ENCODE data around the gene MIP.
A peak's percentile ranks its signal among the peaks of the same experiment; 100 is the strongest.
"Not testable (repeated sequence)": the region's sequence is repeated elsewhere in the genome, so short reads cannot be mapped to it uniquely, and the experiment has no call there.

Gene MIP

DNA sequence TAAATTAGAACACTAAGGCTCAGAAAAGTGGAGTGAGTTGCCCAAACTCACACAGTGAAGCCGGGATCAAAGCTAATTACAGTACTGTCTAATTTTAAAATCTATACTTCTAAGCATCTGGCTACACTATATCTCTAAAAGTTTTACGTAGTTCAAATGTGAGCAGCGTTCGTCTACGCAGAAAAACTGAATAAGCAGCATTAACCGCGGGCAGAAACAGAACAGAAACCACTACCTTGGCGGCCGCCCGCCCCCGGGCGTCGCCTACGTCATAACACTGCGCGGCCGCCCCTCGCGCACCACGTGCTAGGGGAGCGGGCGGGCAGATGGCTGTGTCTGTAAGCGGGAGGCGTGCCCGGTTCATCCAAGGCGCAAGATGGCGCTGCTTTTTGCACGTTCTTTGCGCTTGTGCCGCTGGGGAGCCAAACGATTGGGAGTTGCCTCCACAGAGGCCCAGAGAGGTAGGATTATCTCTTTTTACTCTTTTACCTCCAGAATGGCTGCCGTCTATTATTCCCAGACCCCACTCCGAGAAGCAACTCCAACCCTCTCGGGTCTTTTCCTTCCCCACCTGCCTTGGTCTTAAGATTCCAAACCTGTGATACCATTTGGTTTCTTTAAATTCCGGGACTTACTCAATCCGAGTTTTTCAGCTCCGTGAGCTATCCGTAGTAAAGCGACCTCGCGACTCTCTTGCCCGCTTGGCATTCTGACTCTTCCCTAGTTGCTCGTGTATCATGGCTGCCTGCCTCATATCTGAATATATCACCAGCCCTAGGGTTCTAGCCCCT lies 14.0 kb upstream of the MIP start, which contains the start of gene SPRYD4:
SPRYD4 (plus strand) TSS at position 363 of the 791 bp plus-strand sequence; CDS start at position 377, 14 bp downstream.
- peak; percentile 97 for DNase-seq (ENCODE audit: low spot score)

DNA sequence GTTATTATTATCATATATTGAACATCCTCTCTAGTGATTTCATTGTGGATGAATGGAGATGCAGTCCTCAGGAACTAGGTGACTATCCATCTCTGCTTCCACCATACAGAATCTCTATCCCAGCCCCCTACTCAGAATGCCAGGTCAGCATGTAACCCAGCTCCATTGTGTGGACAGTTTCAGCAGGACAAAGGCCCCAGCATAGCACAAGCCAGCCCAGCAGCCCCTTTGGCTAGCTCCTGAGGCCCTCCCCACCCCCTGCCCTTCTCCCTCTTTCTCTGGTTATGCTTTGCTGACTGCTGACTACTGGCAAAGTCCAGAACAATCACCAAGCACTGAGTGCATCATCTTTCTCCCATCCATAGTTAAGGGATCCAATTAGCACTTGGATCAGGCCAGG lies 8.1 kb upstream of the MIP start:
- peak; percentile 73 for DNase-seq (ENCODE audit: low spot score)

DNA sequence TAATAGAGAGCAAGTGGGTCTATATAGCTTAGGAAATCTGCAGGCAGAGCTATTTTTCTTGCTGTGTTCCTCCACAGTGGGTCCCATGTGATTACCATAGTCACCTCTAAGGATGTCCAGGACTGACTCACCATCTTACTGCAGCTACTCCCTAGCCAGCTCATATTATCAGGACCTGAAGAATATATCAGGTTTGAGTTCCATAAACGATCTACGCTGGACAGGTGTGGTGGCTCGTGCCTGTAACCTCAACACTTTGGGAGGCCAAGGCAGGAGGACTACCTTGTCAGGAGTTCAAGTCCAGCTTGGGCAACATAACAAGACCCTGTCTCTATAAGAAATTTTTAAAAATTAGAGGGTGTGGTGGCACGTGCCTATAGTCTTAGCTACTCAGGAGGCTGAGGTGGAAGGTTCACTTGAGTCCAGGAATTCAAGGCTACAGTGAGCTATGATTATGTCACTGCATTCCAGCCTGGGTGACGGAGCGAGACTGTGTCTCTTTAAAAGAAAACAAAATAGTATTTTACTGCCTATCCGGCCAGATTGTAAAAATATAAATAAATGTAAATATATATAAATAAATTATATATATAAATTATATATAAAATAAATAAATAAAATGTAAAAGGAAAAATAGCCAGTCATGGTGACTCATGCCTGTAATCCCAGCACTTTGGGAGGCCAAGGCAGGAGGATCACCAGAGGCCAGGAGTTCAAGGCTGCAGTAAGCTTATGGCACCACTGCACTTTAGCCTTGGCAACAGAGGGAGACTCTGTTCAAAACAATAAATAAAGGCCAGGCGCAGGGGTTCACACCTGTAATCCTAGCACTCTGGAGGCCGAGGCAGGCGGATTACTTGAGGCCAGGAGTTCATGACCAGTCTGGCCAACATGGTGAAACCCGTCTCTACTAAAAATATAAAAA lies 7.0 kb upstream of the MIP start:
- DNase-seq (ENCODE audit: low spot score) = no peak

DNA sequence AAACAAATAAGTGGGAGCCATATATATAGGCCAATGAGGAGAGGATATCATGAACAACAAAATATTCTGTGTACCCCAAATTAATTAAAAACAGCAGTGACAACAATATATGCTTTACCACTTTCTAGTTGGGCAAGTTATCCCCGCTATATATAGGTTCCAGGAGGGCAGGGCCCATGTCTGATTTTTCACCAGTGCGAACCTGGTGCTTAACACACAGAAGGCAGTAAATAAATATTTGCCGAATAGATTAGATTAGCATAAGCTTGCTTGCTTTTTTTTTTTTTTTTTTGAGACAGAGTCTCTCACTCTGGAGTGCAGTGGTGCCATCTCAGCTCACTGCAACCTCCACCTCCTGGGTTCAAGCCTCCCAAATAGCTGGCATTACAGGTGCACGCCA lies 3.4 kb upstream of the MIP start:
- no peak for DNase-seq (ENCODE audit: low spot score)

DNA sequence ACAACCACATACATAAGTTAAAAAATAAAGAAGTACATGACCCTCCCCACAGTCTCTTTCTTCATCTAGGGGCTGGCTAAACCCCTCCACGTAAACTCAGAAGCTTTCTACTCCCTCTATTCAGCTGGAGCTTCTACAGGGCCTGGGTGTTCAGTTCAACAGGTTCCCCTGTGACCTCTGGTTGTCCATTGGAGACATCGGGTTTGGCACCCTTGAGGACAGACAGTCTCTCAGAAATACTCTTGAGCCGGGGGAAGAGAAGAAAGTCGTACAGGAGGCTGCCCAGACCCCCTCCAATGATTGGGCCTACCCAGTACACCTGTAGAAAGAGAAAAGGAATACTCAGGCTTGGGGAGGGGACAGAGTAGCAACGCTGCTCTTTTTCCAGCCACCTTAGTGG lies 3.3 kb downstream of the MIP start:
- DNase-seq (ENCODE audit: low spot score) = no peak

DNA sequence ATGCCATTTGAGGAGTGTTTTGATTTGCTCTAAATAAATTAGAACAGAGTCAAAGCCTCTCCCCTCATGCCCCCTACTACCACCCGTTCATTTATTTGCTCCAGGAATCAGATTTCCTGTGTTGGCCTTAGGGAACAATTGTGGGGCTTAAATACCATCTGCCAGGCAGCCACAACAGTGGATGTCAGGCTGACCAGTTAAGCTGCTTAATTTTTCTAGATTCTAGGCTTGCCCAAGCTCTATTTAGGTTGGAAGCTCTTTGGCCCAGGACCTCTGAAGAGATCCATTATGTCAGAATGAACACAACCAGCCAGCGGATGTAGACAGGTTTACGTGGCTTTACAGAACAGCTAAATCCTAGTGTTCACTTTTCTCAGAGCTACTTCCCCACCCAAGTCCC lies 4.2 kb downstream of the MIP start:
- no peak for DNase-seq (ENCODE audit: low spot score)

DNA sequence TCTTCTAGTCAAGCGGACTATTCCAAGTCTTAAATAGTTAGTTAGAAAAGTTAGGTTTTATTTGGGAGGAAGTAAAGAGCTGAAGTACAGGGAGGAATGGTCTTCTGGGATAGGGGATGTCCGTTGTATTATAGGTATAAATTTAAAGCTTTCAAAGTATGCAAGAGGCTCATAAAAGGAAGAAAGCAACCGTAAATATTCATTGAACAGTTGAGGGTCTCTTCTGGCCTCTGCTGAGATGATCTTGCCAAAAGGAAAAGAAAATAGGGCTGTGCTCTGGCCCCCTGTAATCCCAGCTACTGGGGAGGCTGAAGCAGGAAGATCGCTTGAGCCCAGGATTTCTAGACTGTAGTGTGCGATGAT lies 4.9 kb downstream of the MIP start:
- no peak for DNase-seq (ENCODE audit: low spot score)

DNA sequence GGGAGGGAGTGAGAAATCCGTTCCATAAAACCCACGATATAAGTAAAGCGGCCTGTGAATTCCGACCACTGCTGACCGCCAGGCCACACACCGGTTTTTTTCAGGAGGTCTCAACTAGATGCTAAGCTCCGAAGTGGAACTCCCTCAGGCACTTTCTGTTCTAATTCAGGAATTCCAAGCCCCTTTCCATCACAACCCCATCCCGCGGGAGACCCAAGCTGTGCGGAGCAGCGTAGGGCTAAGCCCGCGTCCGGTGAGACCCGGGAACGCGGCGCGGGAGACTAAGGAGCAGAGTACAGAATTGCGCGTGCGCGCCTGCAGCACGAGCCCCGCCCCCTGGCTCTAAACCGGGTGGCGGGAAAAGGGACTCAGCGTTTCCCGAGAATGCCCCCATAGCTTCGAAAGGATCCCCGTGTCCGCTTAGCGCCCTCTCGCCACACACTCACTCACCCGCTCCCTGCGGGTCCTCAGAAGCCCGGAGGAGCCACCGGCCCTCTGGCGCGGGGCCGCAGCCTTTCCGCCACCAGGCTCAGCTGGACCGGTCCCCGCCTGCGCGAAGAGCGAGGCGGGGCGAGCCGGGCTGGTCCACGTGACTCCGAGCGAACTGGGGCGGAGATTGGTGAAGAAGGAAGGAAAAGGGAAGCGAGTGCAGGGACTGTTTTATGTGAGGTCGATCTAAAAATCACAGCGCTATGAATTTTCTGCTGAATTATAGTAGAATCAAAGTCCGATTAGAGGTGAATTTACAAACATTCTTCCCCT lies 5.4 kb downstream of the MIP start, which contains the start of gene TIMELESS:
TIMELESS (minus strand) TSS at position 567 of the 762 bp plus-strand sequence. CDS start 15,256 bp downstream, outside the sequence.
- peak; percentile 97 for DNase-seq (ENCODE audit: low spot score)

DNA sequence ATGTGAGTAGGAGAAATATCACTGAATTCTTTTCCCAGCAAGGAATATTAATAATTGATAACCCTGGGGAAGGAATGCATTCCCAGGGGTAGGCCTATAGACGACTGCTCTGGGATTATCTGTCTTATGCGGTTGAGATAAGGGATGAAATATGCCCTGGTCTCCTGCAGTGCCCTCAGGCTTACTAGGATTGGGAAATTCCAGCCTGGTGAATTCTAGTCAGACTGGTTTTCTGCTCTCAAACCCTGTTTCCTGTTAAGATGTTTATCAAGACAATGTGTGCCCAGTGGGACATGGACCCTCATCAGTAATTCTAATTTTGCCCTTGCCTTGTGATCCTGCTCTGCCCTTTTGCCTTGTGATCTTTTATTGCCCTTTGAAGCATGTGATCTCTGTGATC lies 11.2 kb downstream of the MIP start:
- DNase-seq (ENCODE audit: low spot score) = not testable (repeated sequence)

DNA sequence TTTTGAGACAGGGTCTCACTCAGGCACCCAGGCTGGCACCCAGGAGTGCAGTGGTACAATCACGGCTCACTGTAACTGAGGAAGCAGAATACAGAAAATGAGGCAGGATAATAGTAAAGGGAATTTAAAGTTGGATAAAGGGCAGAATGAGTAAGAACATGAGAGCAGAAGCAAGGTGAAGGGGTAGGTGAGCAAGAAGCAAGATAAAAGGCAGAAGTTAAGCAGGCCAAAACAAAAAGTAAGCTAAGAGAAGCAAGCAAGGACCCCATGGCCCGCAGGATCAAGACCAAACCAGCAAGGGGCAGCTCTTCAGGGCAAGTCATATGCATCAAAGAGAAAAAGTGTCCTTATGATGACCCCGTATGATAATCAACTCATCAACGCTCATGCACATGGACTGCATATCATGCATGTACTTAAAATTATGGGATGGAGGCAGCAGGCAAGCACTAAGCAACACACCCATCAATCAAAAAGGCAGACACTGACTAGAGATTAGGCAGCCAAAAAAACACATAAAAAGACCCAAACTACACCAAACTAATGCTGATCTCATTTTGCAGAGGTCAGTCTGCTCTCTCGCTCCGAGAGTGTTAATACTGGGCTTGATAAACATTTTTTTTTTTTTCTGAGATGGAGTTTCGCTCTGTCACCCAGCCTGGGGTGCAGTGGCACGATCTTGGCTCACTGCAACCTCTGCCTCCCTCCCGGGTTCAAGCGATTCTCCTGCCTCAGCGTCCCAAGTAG lies 16.9 kb downstream of the MIP start:
- no peak for DNase-seq (ENCODE audit: low spot score)

DNA sequence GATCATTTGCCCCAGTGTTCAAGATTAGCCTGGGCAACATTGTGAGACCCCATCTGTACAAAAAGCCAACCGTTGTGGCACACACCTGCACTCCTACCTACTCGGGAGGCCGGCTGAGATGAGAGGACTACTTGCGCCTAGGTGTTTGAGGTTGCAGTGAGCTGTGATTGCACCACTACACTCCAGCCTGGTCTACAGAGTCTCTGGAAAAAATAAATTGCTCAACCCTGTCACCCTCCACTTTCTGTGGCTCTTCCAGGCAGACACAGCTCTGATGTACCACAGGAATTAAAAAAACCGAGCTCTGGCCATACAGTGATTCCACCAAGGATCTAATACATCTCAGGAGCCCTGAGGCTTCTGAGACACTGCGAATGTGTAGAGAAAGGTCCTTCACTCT lies 19.6 kb downstream of the MIP start:
- no peak for DNase-seq (ENCODE audit: low spot score)

DNA sequence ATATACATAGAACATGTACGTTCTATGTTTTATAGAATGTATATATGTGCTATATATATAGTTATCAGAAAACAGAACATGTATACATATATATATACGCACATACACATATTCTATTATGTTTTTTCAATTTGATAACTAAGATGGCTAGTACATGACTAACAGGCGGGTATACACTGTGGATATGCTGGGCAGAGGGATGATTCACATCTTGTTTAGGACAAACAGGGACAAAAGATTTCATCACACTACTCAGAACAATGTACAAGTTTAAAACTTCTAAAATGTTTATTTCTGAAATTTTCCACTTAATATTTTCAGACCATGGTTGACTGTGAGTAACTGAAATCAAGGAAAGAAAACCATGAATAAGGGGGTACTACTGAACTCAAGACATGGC lies 22.6 kb downstream of the MIP start:
- no peak for DNase-seq (ENCODE audit: low spot score)

DNA sequence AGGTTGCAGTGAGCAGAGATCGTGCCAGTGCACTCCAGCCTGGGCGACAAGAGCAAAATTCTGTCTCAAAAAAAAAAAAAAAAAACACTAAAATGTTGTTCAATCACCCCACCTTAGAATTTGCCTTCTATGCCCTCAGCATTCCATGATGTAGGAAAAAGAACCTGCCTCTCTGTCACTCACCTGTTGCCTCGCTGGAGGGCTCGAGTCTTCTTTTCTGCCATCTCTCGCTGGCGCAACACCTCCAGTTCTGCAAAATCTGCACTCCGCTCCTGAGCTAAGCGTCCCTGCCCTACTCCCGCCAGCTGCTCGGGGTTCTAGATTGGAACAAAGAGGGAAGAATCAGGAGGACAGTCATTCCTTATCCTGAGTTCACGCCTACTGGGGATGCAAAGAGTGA lies 23.2 kb downstream of the MIP start:
- no peak for DNase-seq (ENCODE audit: low spot score)

DNA sequence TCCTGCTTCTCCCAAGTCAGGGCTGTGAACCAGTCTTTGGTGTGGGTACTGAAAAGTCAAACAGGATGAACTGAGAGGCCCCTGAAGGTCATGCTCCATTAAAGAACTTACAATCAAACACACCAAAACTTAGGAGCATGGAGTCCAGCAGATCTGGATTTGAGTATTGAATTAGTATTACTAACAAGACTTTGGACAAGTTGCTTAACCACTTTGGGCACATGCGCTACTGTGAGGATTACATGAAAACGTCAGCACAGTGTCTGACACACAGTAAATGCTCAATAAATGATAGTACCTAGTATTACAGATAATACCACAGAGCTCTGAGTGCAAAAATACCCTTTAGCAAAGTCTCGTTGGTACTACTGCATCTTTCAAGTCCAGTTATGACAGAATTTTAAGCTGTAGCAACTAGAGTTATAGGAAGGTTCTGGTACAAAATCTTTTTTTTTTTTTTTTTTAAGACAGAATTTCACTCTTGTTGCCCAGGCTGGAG lies 28.5 kb downstream of the MIP start:
- DNase-seq (ENCODE audit: low spot score) = no peak

DNA sequence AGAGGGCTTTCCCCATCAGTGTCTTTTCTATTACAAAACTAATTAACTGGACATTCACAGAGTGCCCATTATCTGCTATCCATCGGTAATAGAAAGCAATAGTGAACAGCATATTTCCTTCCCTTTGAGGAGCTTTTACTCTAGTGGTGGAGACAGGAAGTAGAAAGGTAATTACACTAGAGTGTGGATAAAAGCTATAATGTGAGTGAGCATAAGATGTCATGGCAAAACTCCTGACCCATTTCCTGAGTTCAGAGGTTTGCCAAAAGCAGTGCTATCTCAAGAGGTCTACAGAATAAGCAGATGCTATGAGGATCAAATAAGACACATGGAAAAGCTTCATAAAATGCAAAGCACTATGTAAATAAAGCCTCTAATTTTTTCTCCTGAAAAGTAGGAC lies 29.3 kb downstream of the MIP start:
- no peak for DNase-seq (ENCODE audit: low spot score)

DNA sequence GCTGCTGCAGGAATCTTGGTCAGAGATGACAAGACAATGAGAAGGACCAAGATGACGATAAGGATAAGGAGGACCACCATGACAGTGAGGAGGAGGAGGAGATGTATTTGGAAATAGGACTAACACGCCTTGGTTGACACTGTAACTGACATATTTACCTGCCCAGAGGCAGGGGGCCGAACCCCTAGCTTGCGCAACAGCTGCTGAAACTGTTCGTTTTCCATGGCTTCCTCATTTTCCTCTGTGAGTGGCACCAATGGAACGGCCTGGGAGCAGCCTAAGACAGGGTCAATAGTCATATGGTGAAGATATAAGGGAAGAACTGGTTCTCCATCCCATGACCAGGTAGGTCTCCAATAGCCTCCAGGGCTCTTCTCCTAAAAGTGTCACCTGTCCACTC lies 34.0 kb downstream of the MIP start:
- no peak for DNase-seq (ENCODE audit: low spot score)

DNA sequence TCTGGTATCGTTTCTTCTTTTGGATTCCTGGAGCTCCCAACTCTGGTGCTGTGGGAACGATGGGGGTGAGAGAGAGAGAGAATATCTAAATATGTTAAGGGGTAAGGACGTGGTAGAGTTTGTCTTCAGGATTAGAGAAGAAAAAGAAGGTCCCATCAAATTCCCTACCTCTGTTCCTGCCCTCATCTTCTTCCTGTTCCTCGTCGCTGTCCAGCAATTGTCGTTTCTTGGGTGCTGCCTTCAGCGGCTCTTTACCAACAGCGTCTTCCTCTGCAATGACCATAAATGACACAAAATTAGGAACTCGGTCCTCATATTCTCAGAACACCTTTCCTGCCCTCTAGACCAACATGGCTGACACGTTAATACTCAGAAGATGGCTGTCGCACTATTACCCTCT lies 36.7 kb downstream of the MIP start:
- no peak for DNase-seq (ENCODE audit: low spot score)

DNA sequence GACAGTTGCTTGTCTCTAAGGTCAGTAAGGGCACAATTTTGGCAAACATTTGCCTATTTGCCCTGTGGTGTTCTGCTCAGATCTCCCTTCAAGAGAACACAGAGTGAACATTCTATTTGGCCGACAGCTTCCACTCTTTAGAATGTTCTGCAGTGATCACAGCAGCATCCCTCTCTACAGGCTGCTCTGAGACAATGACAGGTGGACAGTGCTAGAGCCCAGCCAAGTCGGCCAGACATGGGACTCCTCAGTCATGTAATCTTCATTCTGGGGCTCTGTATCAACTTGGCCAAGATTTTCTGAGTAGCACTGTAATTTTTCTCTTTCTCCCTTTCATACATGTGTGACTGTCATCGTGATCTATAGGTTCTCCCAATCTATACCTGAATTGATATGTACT lies 40.1 kb downstream of the MIP start:
- no peak for DNase-seq (ENCODE audit: low spot score)

DNA sequence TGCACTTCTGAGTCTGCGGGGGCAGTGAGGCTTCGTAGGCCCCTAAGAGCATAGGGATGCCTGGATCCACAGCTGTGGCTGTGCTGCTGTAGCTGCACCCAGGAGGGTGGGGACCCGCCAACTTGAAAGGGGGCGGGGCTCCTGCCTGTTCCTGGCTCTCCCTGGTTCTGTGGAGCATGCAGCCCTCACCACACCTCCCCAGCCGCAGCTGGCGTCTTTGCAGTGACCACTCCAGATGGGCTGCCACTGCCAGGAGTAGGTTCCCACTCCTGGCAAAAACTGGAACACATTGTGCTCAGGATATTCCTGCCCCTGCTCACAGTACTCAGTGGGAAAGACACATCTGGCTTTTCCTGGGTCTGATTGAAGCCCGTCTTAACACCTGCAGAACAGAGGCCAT lies 41.1 kb downstream of the MIP start:
- DNase-seq (ENCODE audit: low spot score) = no peak

DNA sequence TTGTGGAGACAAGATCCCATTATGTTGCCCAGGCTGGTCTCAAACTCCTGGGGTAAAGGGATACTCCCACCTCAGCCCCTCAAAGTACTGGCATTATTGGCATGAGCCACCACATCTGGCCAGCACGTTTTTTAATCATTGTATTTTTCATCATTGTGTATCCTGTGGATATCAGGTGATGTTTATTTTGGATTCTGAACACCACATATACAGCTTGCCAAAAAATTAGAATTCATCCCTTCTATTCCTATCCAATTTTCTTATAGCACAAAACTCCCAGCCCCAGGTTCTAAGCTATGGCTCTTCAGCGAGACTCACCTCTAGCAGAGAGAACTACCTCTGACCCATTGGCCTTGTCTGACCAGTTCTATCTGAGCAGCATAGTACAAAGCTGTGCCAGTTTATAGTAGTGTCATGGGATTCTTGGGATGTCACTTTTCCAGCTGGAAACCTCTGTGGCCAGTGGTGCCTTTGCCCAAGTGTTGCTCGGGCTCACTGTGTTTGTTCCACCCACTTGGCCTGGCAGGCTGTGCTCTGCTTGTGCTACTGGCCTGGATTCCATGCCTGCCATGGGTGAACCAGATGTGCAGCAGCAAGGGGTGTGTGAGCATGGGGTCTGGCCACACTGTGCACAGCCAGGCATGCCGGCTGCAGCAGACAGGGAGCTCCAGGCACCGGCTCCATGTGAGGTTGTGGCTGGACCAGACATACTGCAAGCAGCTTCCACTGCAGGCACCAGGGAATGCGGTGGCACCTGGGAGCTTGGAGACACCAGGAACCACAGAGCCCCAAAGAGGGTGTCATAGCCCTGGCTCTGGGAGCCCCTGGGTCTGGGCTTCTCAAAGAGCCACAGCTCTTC lies 42.4 kb downstream of the MIP start:
- DNase-seq (ENCODE audit: low spot score) = no peak

All from ecto neural progenitor cell (in vitro differentiated cells).